Measurements from ENCODE around the gene ITGA8. TPM values are rescaled to one million over a fixed set of nuclear protein-coding genes. Genes with fewer than 3 reads are reported as not detected.

Gene ITGA8
- total and polyA plus RNA-seq, 9 of the 15 experiments (the other 6 are each of a cell fraction or from before 2014, with no cell fraction given): 0.01 to 0.07 (median 0.04) TPM; not detected in 5

DNA sequence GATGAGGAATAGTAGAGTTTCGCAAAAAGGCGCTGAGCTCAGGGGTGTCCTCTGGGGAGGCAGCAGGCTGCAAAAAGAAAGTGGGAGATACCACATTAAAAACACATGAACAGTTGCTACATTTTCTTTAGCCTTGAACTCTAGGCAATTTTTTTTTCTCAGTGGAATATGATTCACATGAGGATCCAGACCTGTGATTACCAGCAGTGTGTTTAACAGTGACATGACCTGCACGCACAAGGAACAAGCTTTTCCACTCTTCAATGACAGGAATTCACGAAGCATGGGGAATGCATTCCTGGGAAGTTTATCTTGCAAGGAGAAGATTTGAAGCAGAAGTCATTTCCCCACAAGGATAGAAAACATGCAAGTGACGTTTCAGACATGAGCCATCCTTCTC is 161.6 kb downstream of the ITGA8 start:
- H3K4me2 ChIP-seq (ENCODE audit: insufficient read depth, low read length): no peak overlapping the region
- H3K9me3 ChIP-seq (replicated peaks; ENCODE audit: control insufficient read depth, insufficient read depth, low read depth, low read length): no peaks in the 10 kb centered on the region; the same call in 1 of the 2 replicates
- H4K20me1 ChIP-seq (replicated peaks; ENCODE audit: control insufficient read depth, insufficient read depth, low read length): no peaks in the 10 kb centered on the region
- no peak overlapping the region for H3K27ac ChIP-seq (ENCODE audit: extremely low read depth, low read depth, low read length)
- no peaks in the 10 kb centered on the region for H3K9me1 ChIP-seq (ENCODE audit: control insufficient read depth, insufficient read depth, low read length)
- DNase-seq (ENCODE audit: extremely low read depth in 1 of 4, low spot score in 3 of 4) (no peak), ATAC-seq (no peak), FAIRE-seq (no peak)
- intact Hi-C loops (cut with micrococcal nuclease) (loop anchor here (10.0 kb wide), 1 partner anchor 123 kb away; no protein-coding TSS in a partner anchor), in situ Hi-C loops (cut with MboI) (no loop called here)
- H3K79me2 ChIP-seq (ENCODE audit: control insufficient read depth, insufficient read depth, low read length): no peaks in the 10 kb centered on the region
- no peaks in the 10 kb centered on the region for H3K27me3 ChIP-seq (ENCODE audit: control insufficient read depth in 2 of 2, insufficient read depth in 2 of 2, low read length in 2 of 2)
- H3K4me1 ChIP-seq (replicated peaks in 1 of 2; ENCODE audit: control insufficient read depth in 2 of 2, insufficient read depth in 2 of 2, low read length in 2 of 2): peaks cover 3 to 8% of the 10 kb centered on the region in 2 experiments; a peak in 1 of 5 replicates
- ChIA-PET CTCF (ENCODE audit: low intra/inter-chr PET ratio) (no interaction called here), POLR2A (interaction anchor here (1.5 kb wide), 1 partner anchor 10 kb away, joined by 3 read pairs; no protein-coding TSS in a partner anchor)
- no peak overlapping the region for H3K9ac ChIP-seq (ENCODE audit: insufficient read depth in 1 of 2, low read depth in 2 of 2, low read length in 2 of 2)
- H3K36me3 ChIP-seq (ENCODE audit: control insufficient read depth, insufficient read depth, low read length): no peaks in the 10 kb centered on the region
- 35% methylated on average over 5 of the region's 5 CpGs for WGBS (ENCODE audit: insufficient coverage, low coverage, missing lambda C conversion rate)
- no peak overlapping the region for H2AFZ ChIP-seq (ENCODE audit: low read depth, low read length)
- TF ChIP-seq XRCC4 (IDR thresholded peaks at IDR 0.05; ENCODE audit: extremely low read depth, insufficient read depth, insufficient read length) (no peak), RBM39 (optimal IDR thresholded peaks at IDR 0.05; ENCODE audit: low read depth, low read length) (no peak)
- TF ChIP-seq, protein P1, sequence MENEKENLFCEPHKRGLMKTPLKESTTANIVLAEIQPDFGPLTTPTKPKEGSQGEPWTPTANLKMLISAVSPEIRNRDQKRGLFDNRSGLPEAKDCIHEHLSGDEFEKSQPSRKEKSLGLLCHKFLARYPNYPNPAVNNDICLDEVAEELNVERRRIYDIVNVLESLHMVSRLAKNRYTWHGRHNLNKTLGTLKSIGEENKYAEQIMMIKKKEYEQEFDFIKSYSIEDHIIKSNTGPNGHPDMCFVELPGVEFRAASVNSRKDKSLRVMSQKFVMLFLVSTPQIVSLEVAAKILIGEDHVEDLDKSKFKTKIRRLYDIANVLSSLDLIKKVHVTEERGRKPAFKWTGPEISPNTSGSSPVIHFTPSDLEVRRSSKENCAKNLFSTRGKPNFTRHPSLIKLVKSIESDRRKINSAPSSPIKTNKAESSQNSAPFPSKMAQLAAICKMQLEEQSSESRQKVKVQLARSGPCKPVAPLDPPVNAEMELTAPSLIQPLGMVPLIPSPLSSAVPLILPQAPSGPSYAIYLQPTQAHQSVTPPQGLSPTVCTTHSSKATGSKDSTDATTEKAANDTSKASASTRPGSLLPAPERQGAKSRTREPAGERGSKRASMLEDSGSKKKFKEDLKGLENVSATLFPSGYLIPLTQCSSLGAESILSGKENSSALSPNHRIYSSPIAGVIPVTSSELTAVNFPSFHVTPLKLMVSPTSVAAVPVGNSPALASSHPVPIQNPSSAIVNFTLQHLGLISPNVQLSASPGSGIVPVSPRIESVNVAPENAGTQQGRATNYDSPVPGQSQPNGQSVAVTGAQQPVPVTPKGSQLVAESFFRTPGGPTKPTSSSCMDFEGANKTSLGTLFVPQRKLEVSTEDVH (IDR thresholded peaks at IDR 0.05; ENCODE audit: low read depth, partially characterized antibody): no peak
- TF ChIP-seq, protein P2, sequence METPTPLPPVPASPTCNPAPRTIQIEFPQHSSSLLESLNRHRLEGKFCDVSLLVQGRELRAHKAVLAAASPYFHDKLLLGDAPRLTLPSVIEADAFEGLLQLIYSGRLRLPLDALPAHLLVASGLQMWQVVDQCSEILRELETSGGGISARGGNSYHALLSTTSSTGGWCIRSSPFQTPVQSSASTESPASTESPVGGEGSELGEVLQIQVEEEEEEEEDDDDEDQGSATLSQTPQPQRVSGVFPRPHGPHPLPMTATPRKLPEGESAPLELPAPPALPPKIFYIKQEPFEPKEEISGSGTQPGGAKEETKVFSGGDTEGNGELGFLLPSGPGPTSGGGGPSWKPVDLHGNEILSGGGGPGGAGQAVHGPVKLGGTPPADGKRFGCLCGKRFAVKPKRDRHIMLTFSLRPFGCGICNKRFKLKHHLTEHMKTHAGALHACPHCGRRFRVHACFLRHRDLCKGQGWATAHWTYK (CRISPR knock-in tag; IDR thresholded peaks at IDR 0.05): no peak
- TF ChIP-seq, protein P3, sequence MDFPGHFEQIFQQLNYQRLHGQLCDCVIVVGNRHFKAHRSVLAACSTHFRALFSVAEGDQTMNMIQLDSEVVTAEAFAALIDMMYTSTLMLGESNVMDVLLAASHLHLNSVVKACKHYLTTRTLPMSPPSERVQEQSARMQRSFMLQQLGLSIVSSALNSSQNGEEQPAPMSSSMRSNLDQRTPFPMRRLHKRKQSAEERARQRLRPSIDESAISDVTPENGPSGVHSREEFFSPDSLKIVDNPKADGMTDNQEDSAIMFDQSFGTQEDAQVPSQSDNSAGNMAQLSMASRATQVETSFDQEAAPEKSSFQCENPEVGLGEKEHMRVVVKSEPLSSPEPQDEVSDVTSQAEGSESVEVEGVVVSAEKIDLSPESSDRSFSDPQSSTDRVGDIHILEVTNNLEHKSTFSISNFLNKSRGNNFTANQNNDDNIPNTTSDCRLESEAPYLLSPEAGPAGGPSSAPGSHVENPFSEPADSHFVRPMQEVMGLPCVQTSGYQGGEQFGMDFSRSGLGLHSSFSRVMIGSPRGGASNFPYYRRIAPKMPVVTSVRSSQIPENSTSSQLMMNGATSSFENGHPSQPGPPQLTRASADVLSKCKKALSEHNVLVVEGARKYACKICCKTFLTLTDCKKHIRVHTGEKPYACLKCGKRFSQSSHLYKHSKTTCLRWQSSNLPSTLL (IDR thresholded peaks at IDR 0.05): no peak
- BruUV-seq (replicated peaks): no TSS peak
- no peak overlapping the region for H3K4me3 ChIP-seq
